Panc1 (cell line): Measurements from ENCODE around the gene GLT8D1.

Experiments
- POLR2AphosphoS5 ChIP-seq: IDR thresholded peaks from 2 replicates; pipeline ENCODE4 v1.6.1; 2012; ENCODE audit warnings: mild to moderate bottlenecking, low read depth, low read length, moderate library complexity
- SIN3A ChIP-seq: IDR thresholded peaks from 2 replicates; pipeline ENCODE4 v1.6.1; 2012; ENCODE audit warnings: low read depth, mild to moderate bottlenecking, low read length, moderate library complexity, borderline replicate concordance; ENCODE audit not compliant: insufficient read depth
- TCF7L2 ChIP-seq: IDR thresholded peaks from 2 replicates; pipeline ENCODE4 v1.6.1; 2011; ENCODE audit warnings: mild to moderate bottlenecking, low read depth, low read length, inconsistent platforms
- TF ChIP-seq, protein P1 (sequence below): fragments of 450-650 bp; IDR thresholded peaks from 2 replicates; pipeline ENCODE4 v1.5.1; 2017; ENCODE audit warnings: mild to moderate bottlenecking
- TF ChIP-seq, protein P2 (sequence below), 2 experiments: IDR thresholded peaks; 2 replicates each; pipeline ENCODE4 v1.6.1; 2011 to 2012; ENCODE audit warnings: low read depth in 2 of 2, control low read depth in 1 of 2, low read length in 1 of 2, mild to moderate bottlenecking in 1 of 2, moderate library complexity in 1 of 2; ENCODE audit not compliant: insufficient read depth in 1 of 2

DNA sequence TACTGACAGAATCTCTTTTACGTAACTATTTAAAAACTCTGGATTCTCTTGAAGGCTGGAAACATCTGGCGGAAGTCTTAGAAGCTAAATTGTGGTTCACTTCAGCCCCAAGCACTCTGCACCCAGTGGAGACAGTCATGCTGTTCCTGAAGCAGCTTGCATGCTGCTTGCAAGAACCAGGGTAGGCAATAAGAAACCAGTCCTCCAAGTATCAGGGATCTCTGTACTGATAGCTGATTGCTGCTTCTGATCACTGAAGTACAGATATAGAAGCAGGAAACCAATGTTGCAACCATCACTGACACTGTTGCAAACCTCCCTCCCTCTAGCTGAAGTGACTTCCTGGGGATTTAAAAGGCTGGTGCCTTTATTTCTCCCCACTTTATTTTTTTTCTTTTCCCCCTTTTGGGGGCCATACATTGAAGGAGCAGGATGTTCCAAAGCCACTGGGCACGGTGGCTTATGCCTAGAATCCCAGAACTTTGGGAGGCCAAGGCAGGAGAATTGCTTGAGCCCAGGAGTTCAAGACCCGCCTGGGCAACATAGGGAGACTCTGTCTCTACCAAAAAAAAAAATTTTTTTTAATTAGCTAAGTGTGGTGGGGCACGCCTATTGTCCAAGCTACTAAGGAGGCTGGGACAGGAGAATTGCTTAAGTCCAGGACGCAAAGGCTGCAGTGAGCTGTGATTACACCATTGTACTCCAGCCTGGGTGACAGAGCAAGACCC is 15.6 kb upstream of the GLT8D1 start:
- TF ChIP-seq, protein P1, sequence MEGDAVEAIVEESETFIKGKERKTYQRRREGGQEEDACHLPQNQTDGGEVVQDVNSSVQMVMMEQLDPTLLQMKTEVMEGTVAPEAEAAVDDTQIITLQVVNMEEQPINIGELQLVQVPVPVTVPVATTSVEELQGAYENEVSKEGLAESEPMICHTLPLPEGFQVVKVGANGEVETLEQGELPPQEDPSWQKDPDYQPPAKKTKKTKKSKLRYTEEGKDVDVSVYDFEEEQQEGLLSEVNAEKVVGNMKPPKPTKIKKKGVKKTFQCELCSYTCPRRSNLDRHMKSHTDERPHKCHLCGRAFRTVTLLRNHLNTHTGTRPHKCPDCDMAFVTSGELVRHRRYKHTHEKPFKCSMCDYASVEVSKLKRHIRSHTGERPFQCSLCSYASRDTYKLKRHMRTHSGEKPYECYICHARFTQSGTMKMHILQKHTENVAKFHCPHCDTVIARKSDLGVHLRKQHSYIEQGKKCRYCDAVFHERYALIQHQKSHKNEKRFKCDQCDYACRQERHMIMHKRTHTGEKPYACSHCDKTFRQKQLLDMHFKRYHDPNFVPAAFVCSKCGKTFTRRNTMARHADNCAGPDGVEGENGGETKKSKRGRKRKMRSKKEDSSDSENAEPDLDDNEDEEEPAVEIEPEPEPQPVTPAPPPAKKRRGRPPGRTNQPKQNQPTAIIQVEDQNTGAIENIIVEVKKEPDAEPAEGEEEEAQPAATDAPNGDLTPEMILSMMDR = no peak
- TF ChIP-seq SIN3A (no peak), POLR2AphosphoS5 (no peak), TCF7L2 (no peak)
- TF ChIP-seq, protein P2, sequence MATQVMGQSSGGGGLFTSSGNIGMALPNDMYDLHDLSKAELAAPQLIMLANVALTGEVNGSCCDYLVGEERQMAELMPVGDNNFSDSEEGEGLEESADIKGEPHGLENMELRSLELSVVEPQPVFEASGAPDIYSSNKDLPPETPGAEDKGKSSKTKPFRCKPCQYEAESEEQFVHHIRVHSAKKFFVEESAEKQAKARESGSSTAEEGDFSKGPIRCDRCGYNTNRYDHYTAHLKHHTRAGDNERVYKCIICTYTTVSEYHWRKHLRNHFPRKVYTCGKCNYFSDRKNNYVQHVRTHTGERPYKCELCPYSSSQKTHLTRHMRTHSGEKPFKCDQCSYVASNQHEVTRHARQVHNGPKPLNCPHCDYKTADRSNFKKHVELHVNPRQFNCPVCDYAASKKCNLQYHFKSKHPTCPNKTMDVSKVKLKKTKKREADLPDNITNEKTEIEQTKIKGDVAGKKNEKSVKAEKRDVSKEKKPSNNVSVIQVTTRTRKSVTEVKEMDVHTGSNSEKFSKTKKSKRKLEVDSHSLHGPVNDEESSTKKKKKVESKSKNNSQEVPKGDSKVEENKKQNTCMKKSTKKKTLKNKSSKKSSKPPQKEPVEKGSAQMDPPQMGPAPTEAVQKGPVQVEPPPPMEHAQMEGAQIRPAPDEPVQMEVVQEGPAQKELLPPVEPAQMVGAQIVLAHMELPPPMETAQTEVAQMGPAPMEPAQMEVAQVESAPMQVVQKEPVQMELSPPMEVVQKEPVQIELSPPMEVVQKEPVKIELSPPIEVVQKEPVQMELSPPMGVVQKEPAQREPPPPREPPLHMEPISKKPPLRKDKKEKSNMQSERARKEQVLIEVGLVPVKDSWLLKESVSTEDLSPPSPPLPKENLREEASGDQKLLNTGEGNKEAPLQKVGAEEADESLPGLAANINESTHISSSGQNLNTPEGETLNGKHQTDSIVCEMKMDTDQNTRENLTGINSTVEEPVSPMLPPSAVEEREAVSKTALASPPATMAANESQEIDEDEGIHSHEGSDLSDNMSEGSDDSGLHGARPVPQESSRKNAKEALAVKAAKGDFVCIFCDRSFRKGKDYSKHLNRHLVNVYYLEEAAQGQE (IDR thresholded peaks at IDR 0.05; ENCODE audit: insufficient read depth in 1 of 2, low read depth in 2 of 2, low read length in 1 of 2) = no peak
